ENCODE data around the gene KLHDC2. TPM values are rescaled to one million over a fixed set of nuclear protein-coding genes. Genes with fewer than 3 reads are reported as not detected.
A peak's percentile ranks its signal among the peaks of the same experiment; 100 is the strongest.
"Not testable (repeated sequence)": the region's sequence is repeated elsewhere in the genome, so short reads cannot be mapped to it uniquely, and the experiment has no call there.

KLHDC2 gene
- total RNA-seq, 8 experiments from 2014 or later: 38.4 to 73.2 (median 59.0) TPM

GRCh38 chr14:49767270-49767570 lies 733 bp upstream of the KLHDC2 start:
- Histone ChIP-seq H3K27ac (peak overlapping the region; percentile 92 to 99), H3K4me3 (peak overlapping the region; percentile 63 to 95 (median 84)), H3K4me1 (replicated peaks in 1 of 2) (peaks cover 7 to 24% of the 10 kb centered on the region in 2 donors)
- no peak for ATAC-seq (replicated peaks in 6 of 8)
- 0 to 19% (median 0%) methylated on average over 1 to 7 of the region's 9 CpGs; no CpG with 5 or more reads in 1 of the 10 experiments for WGBS, 10 experiments
- in situ Hi-C loops (cut with MboI; ENCODE audit: low pct_unique_long_range_greater_than_20kb in 2 of 9, low sequenced_read_pairs in 9 of 9, unreplicated experiment in 9 of 9): loop anchor here in 3 of 9 experiments (10.0 to 25.0 kb wide), 2 partner anchors 130 to 132 kb away; partner anchors contain the start of gene DNAAF2 (in 3 of the 3)

GRCh38 chr14:49768301-49769121 lies 558 bp downstream of the KLHDC2 start:
- in situ Hi-C loops (cut with MboI; ENCODE audit: low pct_unique_long_range_greater_than_20kb in 2 of 9, low sequenced_read_pairs in 9 of 9, unreplicated experiment in 9 of 9): loop anchor here in 3 of 9 experiments (10.0 to 25.0 kb wide), 2 partner anchors 131 to 134 kb away; partner anchors contain the start of gene DNAAF2 (in 3 of the 3)
- ATAC-seq (replicated peaks in 6 of 8): peak; percentile 44 to 60 (median 55)
- 0 to 1% (median 0%) methylated on average over 1 to 23 of the region's 67 CpGs; no CpG with 5 or more reads in 5 of the 10 experiments for WGBS, 10 experiments
- H3K27ac ChIP-seq: peak overlapping the region; percentile 92 to 99
- H3K4me1 ChIP-seq (replicated peaks in 1 of 2): peaks cover 7 to 24% of the 10 kb centered on the region in 2 donors
- peak overlapping the region; percentile 63 to 95 (median 84) for H3K4me3 ChIP-seq

- H3K27ac ChIP-seq: peak overlapping the region; percentile 92 to 99
- peak in 1 of 8 experiments; percentile 1 for ATAC-seq (replicated peaks in 6 of 8)
- in situ Hi-C loops (cut with MboI; ENCODE audit: low pct_unique_long_range_greater_than_20kb in 2 of 9, low sequenced_read_pairs in 9 of 9, unreplicated experiment in 9 of 9): loop anchor here in 3 of 9 experiments (10.0 to 25.0 kb wide), 2 partner anchors 132 to 134 kb away; partner anchors contain the start of gene DNAAF2 (in 3 of the 3)
These were observed 1.2 kb downstream of the KLHDC2 start for GRCh38 chr14:49769171-49769570.

DNA sequence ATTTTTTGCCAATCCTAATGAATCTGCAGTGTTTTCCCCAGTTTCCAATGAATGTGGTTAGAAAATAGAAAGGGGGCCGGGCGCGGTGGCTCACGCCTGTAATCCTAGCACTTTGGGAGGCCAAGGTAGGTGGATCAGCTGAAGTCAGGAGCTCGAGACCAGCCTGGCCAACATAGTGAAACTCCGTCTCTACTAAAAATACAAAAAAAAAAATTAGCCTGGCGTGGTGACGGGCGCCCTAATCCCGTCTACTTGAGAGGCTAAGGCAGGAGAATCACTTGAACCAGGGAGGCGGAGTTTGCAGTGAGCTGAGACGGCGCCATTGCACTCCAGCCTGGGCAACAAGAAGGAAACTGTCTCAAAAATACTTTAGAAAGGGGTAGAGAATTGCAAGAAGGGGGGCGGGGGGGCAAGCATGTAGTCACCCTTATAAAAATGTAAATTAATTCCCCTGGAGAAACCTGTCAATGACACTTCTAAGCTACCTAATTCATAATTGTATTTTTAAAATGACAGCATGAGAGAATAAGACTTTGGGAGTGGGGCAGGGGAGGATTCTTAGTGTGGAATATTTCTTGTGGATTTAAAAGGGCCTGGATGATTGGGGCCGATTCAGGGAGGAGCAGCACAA lies 1.7 kb downstream of the KLHDC2 start:
- no peak overlapping the region for H3K27ac ChIP-seq
- H3K4me1 ChIP-seq (replicated peaks in 1 of 2): peaks cover 7 to 24% of the 10 kb centered on the region in 2 donors
- H3K4me3 ChIP-seq: peak overlapping the region; percentile 63 to 95 (median 84)
- no peak for ATAC-seq (replicated peaks in 6 of 8)
- in situ Hi-C loops (cut with MboI; ENCODE audit: low pct_unique_long_range_greater_than_20kb in 2 of 9, low sequenced_read_pairs in 9 of 9, unreplicated experiment in 9 of 9): loop anchor here in 3 of 9 experiments (10.0 to 25.0 kb wide), 2 partner anchors 132 to 135 kb away; partner anchors contain the start of gene DNAAF2 (in 3 of the 3)
- WGBS, 10 experiments: 15 to 100% (median 71%) methylated on average over 1 to 12 of the region's 15 CpGs; no CpG with 5 or more reads in 1 of the 10 experiments

More at GRCh38 chr14:49769171-49769570, 1.2 kb downstream of the KLHDC2 start:
- WGBS, 10 experiments: 0 to 41% (median 16%) methylated on average over 2 to 6 of the region's 6 CpGs; no CpG with 5 or more reads in 2 of the 10 experiments
- peak overlapping the region; percentile 63 to 95 (median 84) for H3K4me3 ChIP-seq
- H3K4me1 ChIP-seq (replicated peaks in 1 of 2): peaks cover 7 to 24% of the 10 kb centered on the region in 2 donors

DNA sequence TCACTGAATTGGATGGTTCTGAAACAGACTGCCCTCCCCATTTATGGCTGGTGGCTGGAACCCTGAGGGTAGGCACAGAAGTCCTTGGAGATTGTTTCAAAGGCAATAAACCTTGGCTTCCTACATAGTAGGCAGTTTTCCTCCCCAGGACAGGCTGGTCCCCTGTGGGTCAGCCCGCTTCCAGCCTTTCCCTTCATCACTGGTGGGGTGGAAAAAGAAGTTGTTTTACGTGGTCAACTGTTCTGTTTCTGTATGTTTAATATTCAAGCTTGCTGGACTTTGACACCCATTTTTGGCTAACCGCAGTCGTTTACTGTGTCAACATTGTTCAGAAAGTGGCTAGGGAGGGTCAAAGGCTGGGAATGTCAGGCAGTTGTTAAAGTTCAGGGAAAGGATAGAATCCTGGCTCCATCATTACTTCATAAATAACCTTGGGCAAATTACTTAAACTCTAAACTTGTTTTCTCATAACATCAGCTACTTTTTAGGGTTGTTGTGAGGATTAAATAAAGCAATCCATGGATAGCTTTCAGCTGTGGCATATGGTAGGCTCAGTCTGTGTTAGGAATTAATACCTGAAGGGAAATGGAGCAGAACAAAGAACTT lies 2.4 kb downstream of the KLHDC2 start:
- in situ Hi-C loops (cut with MboI; ENCODE audit: low pct_unique_long_range_greater_than_20kb in 2 of 9, low sequenced_read_pairs in 9 of 9, unreplicated experiment in 9 of 9): loop anchor here in 1 of 9 experiments (25.0 kb wide), 1 partner anchor 133 kb away; the partner anchor contains the start of gene DNAAF2
- ATAC-seq (replicated peaks in 6 of 8): peak in 1 of 8 experiments; percentile 9
- 17 to 86% (median 77%) methylated on average over 1 to 4 of the region's 4 CpGs; no CpG with 5 or more reads in 2 of the 10 experiments for WGBS, 10 experiments
- Histone ChIP-seq H3K4me1 (replicated peaks in 1 of 2) (peaks cover 7 to 24% of the 10 kb centered on the region in 2 donors), H3K4me3 (peak overlapping the region; percentile 4 to 85 (median 82)), H3K27ac (no peak overlapping the region)

DNA sequence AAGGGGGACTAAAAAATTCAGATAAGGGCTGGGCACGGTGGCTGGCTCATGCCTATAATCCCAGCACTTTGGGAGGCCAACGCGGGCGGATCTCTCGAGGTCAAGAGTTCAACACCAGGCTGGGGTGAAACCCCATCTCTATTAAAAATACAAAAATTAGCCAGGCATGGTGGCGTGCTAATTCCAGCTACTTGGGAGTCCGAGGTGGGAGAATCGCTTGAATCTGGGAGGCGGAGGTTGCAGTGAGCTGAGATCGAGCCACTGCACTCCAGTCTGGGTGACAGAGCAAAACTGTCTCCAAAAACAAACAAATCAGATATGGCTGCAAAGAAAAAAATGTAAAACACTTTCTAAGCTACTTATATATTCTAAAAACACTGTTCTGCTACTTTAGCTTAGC lies 3.7 kb downstream of the KLHDC2 start:
- H3K27ac ChIP-seq; ATAC-seq (replicated peaks in 6 of 8); H3K4me3 ChIP-seq: not testable (repeated sequence)
- H3K4me1 ChIP-seq (replicated peaks in 1 of 2): peaks cover 6 to 22% of the 10 kb centered on the region in 2 donors
- 84 to 100% (median 90%) methylated on average over 1 to 10 of the region's 10 CpGs; no CpG with 5 or more reads in 2 of the 10 experiments for WGBS, 10 experiments
- in situ Hi-C loops (cut with MboI; ENCODE audit: low pct_unique_long_range_greater_than_20kb in 2 of 9, low sequenced_read_pairs in 9 of 9, unreplicated experiment in 9 of 9): loop anchor here in 1 of 9 experiments (25.0 kb wide), 1 partner anchor 134 kb away; the partner anchor contains the start of gene DNAAF2

- in situ Hi-C loops (cut with MboI; ENCODE audit: low pct_unique_long_range_greater_than_20kb in 2 of 9, low sequenced_read_pairs in 9 of 9, unreplicated experiment in 9 of 9): loop anchor here in 1 of 9 experiments (25.0 kb wide), 1 partner anchor 137 kb away; the partner anchor contains the start of gene DNAAF2
These were observed 6.2 kb downstream of the KLHDC2 start for GRCh38 chr14:49774106-49774505.

GRCh38 chr14:49778421-49778820 lies 10.5 kb downstream of the KLHDC2 start:
- no peak overlapping the region for H3K27ac ChIP-seq
- ATAC-seq (replicated peaks in 6 of 8): no peak
- in situ Hi-C loops (cut with MboI; ENCODE audit: low pct_unique_long_range_greater_than_20kb in 2 of 9, low sequenced_read_pairs in 9 of 9, unreplicated experiment in 9 of 9): no loop called here
- 100% methylated on average over 1 of the region's 2 CpGs; no CpG with 5 or more reads in 7 of the 10 experiments for WGBS, 10 experiments
- no peak overlapping the region for H3K4me3 ChIP-seq
- no peaks in the 10 kb centered on the region for H3K4me1 ChIP-seq (replicated peaks in 1 of 2)

More at GRCh38 chr14:49774106-49774505, 6.2 kb downstream of the KLHDC2 start:
- Histone ChIP-seq H3K4me3 (no peak overlapping the region), H3K4me1 (replicated peaks in 1 of 2) (peaks cover 4 to 19% of the 10 kb centered on the region in 2 donors), H3K27ac (no peak overlapping the region)
- ATAC-seq (replicated peaks in 6 of 8): no peak
- WGBS, 10 experiments: 71 to 100% (median 95%) methylated on average over 1 of the region's 1 CpG; no CpG with 5 or more reads in 4 of the 10 experiments

- H3K27ac ChIP-seq; H3K4me3 ChIP-seq; H3K4me1 ChIP-seq (replicated peaks in 1 of 2); in situ Hi-C loops (cut with MboI; ENCODE audit: low pct_unique_long_range_greater_than_20kb in 2 of 9, low sequenced_read_pairs in 9 of 9, unreplicated experiment in 9 of 9); ATAC-seq (replicated peaks in 6 of 8): not testable (repeated sequence)
- WGBS, 10 experiments: 42 to 100% (median 80%) methylated on average over 1 to 6 of the region's 7 CpGs; no CpG with 5 or more reads in 3 of the 10 experiments
These were observed 13.1 kb downstream of the KLHDC2 start for GRCh38 chr14:49781040-49781439.

DNA sequence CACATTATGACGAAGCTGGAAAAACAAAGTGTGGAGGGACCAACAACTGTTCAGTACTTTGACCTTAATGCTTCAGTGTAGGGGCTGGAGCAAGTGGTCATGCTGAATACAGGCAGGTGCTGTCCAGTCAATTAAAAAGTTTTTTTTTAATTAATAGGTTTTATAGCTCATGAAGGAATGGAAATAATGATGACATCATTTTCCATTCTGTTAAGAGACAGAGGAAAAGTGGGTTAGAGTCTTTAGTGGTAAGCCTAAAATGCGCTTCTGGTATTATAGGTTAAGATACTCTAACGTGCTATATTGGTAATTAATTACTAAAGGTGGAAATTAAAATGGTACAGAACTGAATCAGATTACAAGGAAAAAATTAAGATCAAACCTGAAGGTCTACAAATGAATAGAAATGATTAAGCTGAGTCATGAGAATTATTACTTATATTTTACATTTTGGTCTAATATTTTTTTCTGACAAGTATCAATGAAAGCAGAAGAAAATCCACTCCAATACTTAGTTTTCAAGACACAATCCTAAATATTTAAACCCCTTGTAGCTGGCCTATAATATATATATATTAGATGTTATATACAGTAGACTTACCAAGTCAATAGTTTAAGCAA lies 15.6 kb downstream of the KLHDC2 start:
- 66 to 100% (median 100%) methylated on average over 2 to 3 of the region's 3 CpGs; no CpG with 5 or more reads in 1 of the 10 experiments for WGBS, 10 experiments
- Histone ChIP-seq H3K4me1 (replicated peaks in 1 of 2) (no peaks in the 10 kb centered on the region), H3K4me3 (no peak overlapping the region), H3K27ac (no peak overlapping the region)
- ATAC-seq (replicated peaks in 6 of 8): no peak
- in situ Hi-C loops (cut with MboI; ENCODE audit: low pct_unique_long_range_greater_than_20kb in 2 of 9, low sequenced_read_pairs in 9 of 9, unreplicated experiment in 9 of 9): no loop called here

GRCh38 chr14:49786315-49786714 lies 18.4 kb downstream of the KLHDC2 start:
- no peak overlapping the region for H3K27ac ChIP-seq
- no peak overlapping the region for H3K4me3 ChIP-seq
- ATAC-seq (replicated peaks in 6 of 8): no peak
- no peaks in the 10 kb centered on the region for H3K4me1 ChIP-seq (replicated peaks in 1 of 2)
- WGBS, 10 experiments: 90 to 100% (median 100%) methylated on average over 1 to 2 of the region's 2 CpGs; no CpG with 5 or more reads in 2 of the 10 experiments
- in situ Hi-C loops (cut with MboI; ENCODE audit: low pct_unique_long_range_greater_than_20kb in 2 of 9, low sequenced_read_pairs in 9 of 9, unreplicated experiment in 9 of 9): no loop called here

DNA sequence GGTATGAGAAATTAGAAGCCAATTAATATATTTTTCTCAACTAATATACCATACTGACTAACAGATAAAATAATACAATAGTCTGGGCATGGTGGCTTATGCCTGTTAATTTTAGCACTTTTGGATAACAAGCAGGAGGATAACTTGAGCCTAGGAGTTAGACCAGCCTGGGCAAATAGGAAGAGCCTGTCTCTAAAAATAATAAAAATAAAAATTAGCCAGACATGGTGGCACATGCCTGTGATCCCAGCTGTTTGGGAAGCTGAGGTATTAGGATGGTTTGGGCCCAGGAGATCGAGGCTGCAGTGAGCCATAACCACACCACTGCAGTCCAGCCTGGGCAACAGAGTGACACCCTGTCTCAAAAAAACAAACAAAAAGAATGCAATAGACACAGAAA lies 24.7 kb downstream of the KLHDC2 start:
- ATAC-seq (replicated peaks in 6 of 8): no peak
- 0 to 40% (median 0%) methylated on average over 1 of the region's 1 CpG; no CpG with 5 or more reads in 4 of the 10 experiments for WGBS, 10 experiments
- Histone ChIP-seq H3K27ac (no peak overlapping the region), H3K4me3 (no peak overlapping the region), H3K4me1 (replicated peaks in 1 of 2) (no peaks in the 10 kb centered on the region)
- in situ Hi-C loops (cut with MboI; ENCODE audit: low pct_unique_long_range_greater_than_20kb in 2 of 9, low sequenced_read_pairs in 9 of 9, unreplicated experiment in 9 of 9): no loop called here
